Gastroesophageal sphincter (tissue), 3 donors: ENCODE measurements around the gene MAZ.

Experiments used
- CTCF ChIP-seq, 4 experiments: fragments of 200-600 bp in 2 of 4; fragments of 450-650 bp in 2 of 4; sonication (generic) in 1 of 4; IDR thresholded peaks; one replicate each; pipeline ENCODE4 v1.5.1; 2017 to 2019; ENCODE audit warnings: antibody characterized with exemption in 4 of 4, mild to moderate bottlenecking in 2 of 4, moderate library complexity in 2 of 4
- POLR2A ChIP-seq, 2 donors: fragments of 450-650 bp; IDR thresholded peaks; one replicate each; pipeline ENCODE4 v1.6.1; 2017; ENCODE audit warnings: antibody characterized with exemption in 2 of 2, mild to moderate bottlenecking in 2 of 2, moderate library complexity in 1 of 2
- POLR2AphosphoS5 ChIP-seq: sonication (generic); formaldehyde crosslinking; IDR thresholded peaks from one replicate; pipeline ENCODE4 v1.6.1; 2017; ENCODE audit warnings: antibody characterized with exemption

- TF ChIP-seq CTCF (IDR thresholded peaks at IDR 0.05) (peak in 1 of 4 experiments; percentile 14), POLR2AphosphoS5 (no peak), POLR2A (IDR thresholded peaks at IDR 0.05) (no peak)
These were observed 504 bp downstream of the MAZ start for GRCh38 chr16:29806641-29807425.
